Fibroblast of villous mesenchyme (primary cell): ENCODE results near the gene INPP5B. TPM values are rescaled to one million over a fixed set of nuclear protein-coding genes. Genes with fewer than 3 reads are reported as not detected.

Experiments
- DNase-seq: peaks from one replicate; pipeline ENCODE4 v3.0.0-alpha.2; 2010; ENCODE audit warnings: low read depth
- H3K4me3 ChIP-seq: 2 replicates; pipeline ENCODE4 v1.5.1; 2011; ENCODE audit warnings: low read depth, mild to moderate bottlenecking, low read length
- CTCF ChIP-seq: IDR thresholded peaks from 2 replicates; pipeline ENCODE4 v1.5.1; 2012; ENCODE audit warnings: low read depth, mild to moderate bottlenecking, low read length; ENCODE audit not compliant: insufficient read depth
- total RNA-seq: library from RNA; depleted of rRNA; stranded (reverse); fragments of >200 nt; gene quantifications from 2 replicates; pipeline ENCODE4 v1.2.3, GENCODE V29; 2012

The INPP5B gene
- total RNA-seq, 1 donor, result 31.1 TPM

- no peak overlapping the region for H3K4me3 ChIP-seq
- DNase-seq, result peak; percentile 84
- no peak for TF ChIP-seq CTCF
These were observed 54.5 kb downstream of the INPP5B start for GRCh38 chr1:37892151-37893047.

DNA sequence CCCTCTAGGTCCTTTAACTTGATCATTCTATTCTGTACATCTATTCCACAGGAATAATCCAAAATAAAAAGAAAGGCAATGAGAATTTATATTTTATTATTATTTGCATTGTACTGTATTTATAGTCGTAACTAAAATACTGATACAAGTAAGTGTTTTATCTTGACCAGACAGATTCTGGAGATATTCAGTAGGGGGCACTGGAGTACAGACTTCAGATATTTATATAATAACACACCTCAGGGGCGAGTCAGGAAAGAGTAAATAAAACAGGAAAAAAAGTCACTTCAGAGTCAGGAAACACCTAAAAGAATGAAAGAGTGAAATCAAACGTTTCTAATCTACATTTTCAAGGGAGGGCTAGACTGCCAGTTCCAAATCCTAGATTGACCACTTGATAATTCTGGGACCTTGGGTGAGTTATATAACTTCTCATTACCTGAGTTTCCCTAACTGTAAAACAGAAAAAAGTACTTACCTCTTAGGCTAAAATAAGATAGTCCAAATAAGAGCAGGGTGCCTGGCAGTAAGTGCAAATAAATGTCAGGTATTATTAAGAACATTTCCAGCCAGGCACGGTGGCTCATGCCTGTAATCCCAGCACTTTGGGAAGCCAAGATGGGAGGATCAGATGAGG lies 56.4 kb downstream of the INPP5B start:
- H3K4me3 ChIP-seq, result no peak overlapping the region
- peak; percentile 53 for DNase-seq
- TF ChIP-seq CTCF, result peak; percentile 52

DNA sequence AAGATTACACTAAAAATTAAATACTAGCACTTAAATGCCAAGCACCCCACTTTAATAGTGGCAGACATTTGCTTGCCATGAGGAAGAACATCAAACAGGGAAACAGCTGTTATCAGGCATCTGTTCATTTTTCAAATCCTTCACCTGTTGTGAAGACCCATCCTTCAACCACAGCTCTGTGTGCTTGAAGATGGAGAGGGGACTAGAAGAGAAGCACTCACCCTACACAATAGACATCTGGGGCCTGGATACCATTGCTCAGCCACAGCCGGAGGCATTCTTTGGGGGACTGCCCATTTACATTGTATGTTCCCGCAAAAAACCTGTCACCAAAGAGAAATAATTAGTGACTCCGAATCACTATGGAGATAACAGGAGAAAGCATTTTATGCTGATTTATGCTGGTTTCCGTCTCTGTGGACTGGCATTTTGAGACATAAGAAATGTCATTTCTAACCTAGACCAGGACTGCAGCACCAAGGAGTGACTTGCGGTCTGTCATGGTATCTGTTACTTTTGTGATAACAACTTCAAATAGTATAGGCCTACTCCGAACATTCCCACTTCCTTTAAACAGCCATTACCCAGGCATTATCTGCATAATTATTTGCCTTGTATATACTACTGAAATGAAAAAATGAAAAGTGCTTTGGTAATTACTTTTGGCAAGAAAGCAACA lies 58.7 kb downstream of the INPP5B start:
- no peak for TF ChIP-seq CTCF
- no peak overlapping the region for H3K4me3 ChIP-seq
- DNase-seq, result no peak

DNA sequence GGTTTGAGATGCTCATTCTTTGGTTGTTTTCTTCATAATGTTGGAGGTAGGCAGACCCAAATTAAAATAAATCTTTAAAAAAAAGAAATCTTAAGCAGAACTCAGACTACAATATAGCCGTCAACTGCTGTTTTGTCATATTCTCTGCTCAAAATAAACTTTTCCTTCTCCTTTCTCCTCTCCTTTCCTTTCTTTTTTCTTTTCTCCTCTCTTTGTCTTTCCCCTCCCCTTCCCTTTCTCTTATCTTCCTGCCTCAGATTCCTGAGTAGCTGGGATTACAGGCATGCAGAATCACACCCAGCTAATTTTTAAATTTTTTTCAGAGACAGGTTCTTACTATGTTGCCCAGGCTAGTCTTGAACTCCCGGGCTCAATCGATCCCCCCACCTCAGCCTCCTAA lies 62.7 kb downstream of the INPP5B start:
- no peak for TF ChIP-seq CTCF
- DNase-seq, result no peak
- H3K4me3 ChIP-seq, result no peak overlapping the region

DNA sequence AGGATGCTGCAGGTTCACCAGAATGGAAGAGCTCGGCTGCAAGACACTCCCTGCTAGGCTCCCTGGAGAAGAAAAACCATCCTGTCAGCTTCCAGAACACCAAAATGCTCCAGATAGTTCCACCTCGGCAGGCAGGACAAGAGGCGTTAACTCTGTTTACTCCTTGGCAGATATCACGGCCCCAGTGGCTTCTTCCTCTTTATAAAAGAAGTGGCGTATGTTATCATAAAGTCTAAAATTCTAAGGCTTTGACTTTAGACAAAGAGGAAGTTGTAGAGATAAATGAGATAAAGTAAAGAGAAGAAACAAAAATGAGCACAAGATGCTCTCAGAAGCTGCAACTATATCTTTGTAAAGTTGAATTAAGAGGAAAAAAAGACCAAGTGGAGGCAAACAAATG lies 63.2 kb downstream of the INPP5B start:
- DNase-seq, result no peak
- no peak overlapping the region for H3K4me3 ChIP-seq
- TF ChIP-seq CTCF, result no peak

DNA sequence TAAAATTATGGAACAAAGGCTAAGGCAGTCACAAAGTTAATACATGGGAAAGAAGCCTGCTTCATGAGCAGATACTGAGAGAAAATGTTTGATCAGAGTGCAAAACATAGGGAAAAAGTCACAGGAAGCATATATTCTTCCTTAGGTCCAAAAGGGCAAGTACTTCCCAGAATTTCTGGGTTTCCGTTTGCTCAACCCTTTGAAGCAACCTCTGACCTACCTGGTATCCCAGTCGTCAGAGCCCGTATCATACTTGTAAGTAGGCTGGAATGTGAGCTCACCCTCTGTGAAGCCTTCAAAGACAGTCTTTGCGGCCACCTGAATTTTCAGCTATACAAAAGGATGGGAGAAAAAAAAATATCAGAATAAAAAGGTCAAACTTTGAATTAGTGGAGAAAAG lies 67.0 kb downstream of the INPP5B start:
- no peak for DNase-seq
- H3K4me3 ChIP-seq, result no peak overlapping the region
- no peak for TF ChIP-seq CTCF
